HCT116 (cell line): ENCODE data around the gene NR2C2AP. TPM values are rescaled to one million over a fixed set of nuclear protein-coding genes. Genes with fewer than 3 reads are reported as not detected.
A peak's percentile ranks its signal among the peaks of the same experiment; 100 is the strongest.

Source experiments
- ATAC-seq: fragments of 200-7000 bp; cut with Tn5 transposase; 2 replicates; pipeline ENCODE4 v1.9.1; 2020; ENCODE audit warnings: mild to moderate bottlenecking, moderate library complexity
- BruUV-seq: library from RNA; stranded (reverse); fragments of 400-500 nt; replicated peaks from 2 replicates; lab custom pipeline; 2021; lab: Mats Ljungman, UMichigan
- CTCF ChIA-PET: fragments of 300-600 bp; sonication (Branson Sonifier 250); formaldehyde crosslinking; loops from one replicate; lab custom pipeline; 2021; ENCODE audit warnings: antibody characterized with exemption; lab: Charles Lee
- POLR2A ChIA-PET: fragments of 300-600, 350-600 bp; sonication (Branson Sonifier 250); formaldehyde crosslinking; loops from one replicate; lab custom pipeline; 2021; ENCODE audit warnings: antibody characterized with exemption; lab: Charles Lee
- RAD21 ChIA-PET, 2 experiments: fragments of 300-600 bp; sonication (Branson Sonifier 250); formaldehyde crosslinking; loops; one replicate each; lab custom pipeline; 2023; ENCODE audit warnings: low total read pairs in 2 of 2; ENCODE audit not compliant: uncharacterized antibody in 2 of 2, unreplicated experiment in 2 of 2, low non-redundant PET in 1 of 2; lab: Charles Lee
- DNase-seq: peaks from one replicate; pipeline ENCODE4 v3.0.0-alpha.2; 2010; ENCODE audit warnings: low read depth, low spot score
- H2AFZ ChIP-seq: fragments of 200-600 bp; shearing (Covaris generic), sonication (generic); 2 replicates; pipeline ENCODE4 v1.6.1; 2017; ENCODE audit warnings: low read depth, mixed run types, mixed read lengths, antibody characterized with exemption, low read length; ENCODE audit not compliant: poor library complexity, severe bottlenecking
- H3K27ac ChIP-seq: 2 replicates; pipeline ENCODE4 v1.5.1; 2012; ENCODE audit warnings: low read depth, low read length
- H3K27me3 ChIP-seq: fragments of 200-600 bp; sonication (generic); 2 replicates; pipeline ENCODE4 v1.6.1; 2016; ENCODE audit warnings: mixed run types, low read length, mixed read lengths; ENCODE audit not compliant: insufficient read depth
- H3K36me3 ChIP-seq, 2 experiments: fragments of 200-500 bp in 1 of 2; fragments of 200-600 bp in 1 of 2; sonication (Bioruptor generic) in 1 of 2; sonication (generic) in 1 of 2; 2 replicates each; pipeline versions ENCODE4 v1.5.1 to v1.6.1; 2014 to 2016; ENCODE audit warnings: low read length in 2 of 2, inconsistent platforms in 1 of 2, mixed read lengths in 1 of 2, mixed run types in 1 of 2; ENCODE audit not compliant: insufficient read depth in 2 of 2, control insufficient read depth in 1 of 2
- H3K4me1 ChIP-seq, 2 experiments: fragments of 200-600 bp in 1 of 2; sonication (generic) in 1 of 2; 2 replicates each; pipeline versions ENCODE4 v1.5.1 to v1.6.1; 2012 to 2017; ENCODE audit warnings: low read length in 2 of 2, inconsistent platforms in 1 of 2, mild to moderate bottlenecking in 1 of 2, mixed read lengths in 1 of 2, mixed run types in 1 of 2, moderate library complexity in 1 of 2; ENCODE audit not compliant: insufficient read depth in 2 of 2, control insufficient read depth in 1 of 2
- H3K4me2 ChIP-seq: fragments of 200-600 bp; sonication (generic); 2 replicates; pipeline ENCODE4 v1.6.1; 2017; ENCODE audit warnings: mixed run types, low read length, mixed read lengths
- H3K4me3 ChIP-seq, 2 experiments: fragments of 200-600 bp in 1 of 2; sonication (generic) in 1 of 2; replicated peaks in 1 of 2; 2 replicates each; pipeline ENCODE4 v1.5.1; 2011 to 2016; ENCODE audit warnings: low read length in 2 of 2, control low read depth in 1 of 2, low read depth in 1 of 2, mild to moderate bottlenecking in 1 of 2, mixed read lengths in 1 of 2, mixed run types in 1 of 2
- H3K79me2 ChIP-seq: fragments of 200-600 bp; sonication (generic); 2 replicates; pipeline ENCODE4 v1.6.1; 2017; ENCODE audit warnings: mild to moderate bottlenecking, mixed run types, low read length, moderate library complexity, mixed read lengths; ENCODE audit not compliant: insufficient read depth
- H3K9ac ChIP-seq: fragments of 200-600 bp; sonication (generic); 2 replicates; pipeline ENCODE4 v1.6.1; 2016; ENCODE audit warnings: low read length, mixed read lengths
- H3K9me2 ChIP-seq: fragments of 200-600 bp; sonication (generic), shearing (Covaris generic); 2 replicates; pipeline ENCODE4 v1.6.1; 2017; ENCODE audit warnings: mixed run types, mild to moderate bottlenecking, moderate library complexity; ENCODE audit not compliant: insufficient read depth
- H3K9me3 ChIP-seq, 2 experiments: fragments of 200-500 bp in 1 of 2; fragments of 200-600 bp in 1 of 2; sonication (Bioruptor generic) in 1 of 2; sonication (generic) in 1 of 2; 2 replicates each; pipeline ENCODE4 v1.6.1; 2014 to 2017; ENCODE audit warnings: low read length in 2 of 2, mixed read lengths in 2 of 2, inconsistent platforms in 1 of 2, low read depth in 1 of 2, mild to moderate bottlenecking in 1 of 2, mixed run types in 1 of 2, moderate library complexity in 1 of 2; ENCODE audit not compliant: control insufficient read depth in 1 of 2, insufficient read depth in 1 of 2
- H4K20me1 ChIP-seq: fragments of 200-600 bp; sonication (generic), shearing (Covaris generic); 2 replicates; pipeline ENCODE4 v1.6.1; 2017; ENCODE audit warnings: mixed run types, mild to moderate bottlenecking, moderate library complexity; ENCODE audit not compliant: insufficient read depth
- ATF3 ChIP-seq: IDR thresholded peaks from 2 replicates; pipeline ENCODE4 v1.6.1; 2012
- CBX3 ChIP-seq: IDR thresholded peaks from 2 replicates; pipeline ENCODE4 v1.6.1; 2012; ENCODE audit warnings: low read depth
- EGR1 ChIP-seq: IDR thresholded peaks from 2 replicates; pipeline ENCODE4 v1.6.1; 2012; ENCODE audit warnings: low read depth
- ELF1 ChIP-seq: IDR thresholded peaks from 2 replicates; pipeline ENCODE4 v1.6.1; 2012; ENCODE audit warnings: low read depth, borderline replicate concordance
- EZH2phosphoT487 ChIP-seq: fragments of 200-600 bp; IDR thresholded peaks from 2 replicates; pipeline ENCODE4 v1.6.1; 2018; ENCODE audit warnings: antibody characterized with exemption, borderline replicate concordance
- FOSL1 ChIP-seq: IDR thresholded peaks from 2 replicates; pipeline ENCODE4 v1.6.1; 2012; ENCODE audit warnings: low read depth
- POLR2A ChIP-seq: IDR thresholded peaks from 2 replicates; pipeline ENCODE4 v1.7.0; 2011; ENCODE audit warnings: borderline replicate concordance; ENCODE audit not compliant: insufficient read depth, insufficient read length; ENCODE audit errors: extremely low read depth
- SP1 ChIP-seq: IDR thresholded peaks from 2 replicates; pipeline ENCODE4 v1.6.1; 2012; ENCODE audit warnings: low read depth
- YY1 ChIP-seq: IDR thresholded peaks from 2 replicates; pipeline ENCODE4 v1.6.1; 2011; ENCODE audit warnings: low read length, low read depth, moderate library complexity, mild to moderate bottlenecking; ENCODE audit not compliant: insufficient replicate concordance; ENCODE audit errors: extremely low read depth
- ZBTB33 ChIP-seq: IDR thresholded peaks from 2 replicates; pipeline ENCODE4 v1.6.1; 2011; ENCODE audit warnings: mild to moderate bottlenecking, low read length, moderate library complexity; ENCODE audit not compliant: insufficient replicate concordance; ENCODE audit errors: extremely low read depth
- ZFX ChIP-seq: fragments of 450-650 bp; IDR thresholded peaks from 2 replicates; pipeline ENCODE4 v1.6.1; 2017
- intact Hi-C: fragments of 100-400 bp; cut with micrococcal nuclease; formaldehyde crosslinking; loops from 2 replicates; pipeline ENCODE4 v1.10.0; 2022
- total RNA-seq: library from RNA; stranded (reverse); gene quantifications from one replicate; pipeline ENCODE4 v1.2.1, GENCODE V29; 2021; ENCODE audit not compliant: unreplicated experiment

Gene NR2C2AP
- total RNA-seq, 1 experiment from 2014 or later: 45.3 TPM

GRCh38 chr19:19224150-19224851 is 21.1 kb upstream of the NR2C2AP start:
- DNase-seq: no peak
- intact Hi-C loops: no loop called here
- BruUV-seq: no TSS peak
- H3K27me3 ChIP-seq: peaks cover 2% of the 10 kb centered on the region; the same call in 1 of the 2 replicates
- ChIA-PET CTCF (interaction anchor here (1.1 to 1.5 kb wide), 2 partner anchors 33 to 118 kb away, joined by 4 to 7 read pairs; partner anchors contain the start of genes BORCS8 and RFXANK), RAD21 (no interaction called here), POLR2A (interaction anchor here (1.5 kb wide), 1 partner anchor 21 kb away, joined by 5 read pairs; the partner anchor contains the start of gene NR2C2AP)
- H3K4me1 ChIP-seq: peaks cover 9 to 14% of the 10 kb centered on the region in 2 experiments
- peaks cover 0 to 3% of the 10 kb centered on the region in 2 experiments; a peak in 1 of 4 replicates for H3K9me3 ChIP-seq
- peak overlapping the region in 1 of 2 experiments; percentile 36; a peak in 1 of 4 replicates for H3K4me3 ChIP-seq
- no peaks in the 10 kb centered on the region for H4K20me1 ChIP-seq
- H3K4me2 ChIP-seq: peak overlapping the region; percentile 75
- H3K9ac ChIP-seq: peak overlapping the region; percentile 1; the same call in 1 of the 2 replicates
- H2AFZ ChIP-seq: no peak overlapping the region
- no peak overlapping the region; the same call in 1 of the 2 replicates for H3K27ac ChIP-seq
- no peak; the same call in 1 of the 2 replicates for ATAC-seq
- H3K9me2 ChIP-seq: no peaks in the 10 kb centered on the region
- no peak for TF ChIP-seq EGR1
- no peak for TF ChIP-seq CBX3
- TF ChIP-seq ATF3: no peak
- no peak for TF ChIP-seq POLR2A
- no peak for TF ChIP-seq ELF1
- TF ChIP-seq EZH2phosphoT487: no peak
- TF ChIP-seq SP1: no peak
- no peak for TF ChIP-seq YY1
- no peaks in the 10 kb centered on the region for H3K79me2 ChIP-seq
- no peaks in the 10 kb centered on the region for H3K36me3 ChIP-seq

GRCh38 chr19:19223636-19224035 is 20.4 kb upstream of the NR2C2AP start:
- Histone ChIP-seq H3K9ac (no peak overlapping the region), H3K9me3 (peaks cover 0 to 3% of the 10 kb centered on the region in 2 experiments; a peak in 1 of 4 replicates), H3K9me2 (no peaks in the 10 kb centered on the region), H4K20me1 (no peaks in the 10 kb centered on the region), H3K79me2 (no peaks in the 10 kb centered on the region), H3K4me2 (no peak overlapping the region), H3K36me3 (no peaks in the 10 kb centered on the region), H3K4me1 (peaks cover 9 to 14% of the 10 kb centered on the region in 2 experiments), H3K4me3 (no peak overlapping the region), H3K27ac (no peak overlapping the region), H2AFZ (no peak overlapping the region), H3K27me3 (no peaks in the 10 kb centered on the region)
- no peak for TF ChIP-seq ZFX
- TF ChIP-seq ZBTB33: no peak
- no peak for TF ChIP-seq FOSL1
- ChIA-PET POLR2A (no interaction called here), CTCF (no interaction called here), RAD21 (no interaction called here)
- DNase-seq: no peak
- intact Hi-C loops: no loop called here
- ATAC-seq: no peak
- BruUV-seq: no TSS peak
